BLaER1 (cell line): ENCODE measurements around the gene HSPB8.
A peak's percentile ranks its signal among the peaks of the same experiment; 100 is the strongest.
"Not testable (repeated sequence)": the region's sequence is repeated elsewhere in the genome, so short reads cannot be mapped to it uniquely, and the experiment has no call there.

Experiments
- H3K27ac ChIP-seq: shearing (Covaris generic); formaldehyde crosslinking; 2 replicates; pipeline ENCODE4 v1.8.1; 2022
- H3K27me3 ChIP-seq: shearing (Covaris generic); formaldehyde crosslinking; 2 replicates; pipeline ENCODE4 v1.8.1; 2022
- H3K36me3 ChIP-seq: shearing (Covaris generic); formaldehyde crosslinking; 2 replicates; pipeline ENCODE4 v1.8.1; 2022
- H3K4me1 ChIP-seq: shearing (Covaris generic); formaldehyde crosslinking; 2 replicates; pipeline ENCODE4 v1.8.1; 2022
- H3K4me2 ChIP-seq: shearing (Covaris generic); formaldehyde crosslinking; 2 replicates; pipeline ENCODE4 v1.8.1; 2022
- H3K4me3 ChIP-seq: shearing (Covaris generic); formaldehyde crosslinking; 2 replicates; pipeline ENCODE4 v1.8.1; 2022
- H3K9ac ChIP-seq: shearing (Covaris generic); formaldehyde crosslinking; 2 replicates; pipeline ENCODE4 v1.8.1; 2022
- H3K9me3 ChIP-seq: shearing (Covaris generic); formaldehyde crosslinking; 2 replicates; pipeline ENCODE4 v1.8.1; 2022
- H4K20me1 ChIP-seq: shearing (Covaris generic); formaldehyde crosslinking; 2 replicates; pipeline ENCODE4 v1.8.1; 2022
- Cebpa-rat ChIP-seq: shearing (Covaris generic); IDR thresholded peaks from 2 replicates; pipeline ENCODE4 v1.8.1; 2022

HSPB8 gene

DNA sequence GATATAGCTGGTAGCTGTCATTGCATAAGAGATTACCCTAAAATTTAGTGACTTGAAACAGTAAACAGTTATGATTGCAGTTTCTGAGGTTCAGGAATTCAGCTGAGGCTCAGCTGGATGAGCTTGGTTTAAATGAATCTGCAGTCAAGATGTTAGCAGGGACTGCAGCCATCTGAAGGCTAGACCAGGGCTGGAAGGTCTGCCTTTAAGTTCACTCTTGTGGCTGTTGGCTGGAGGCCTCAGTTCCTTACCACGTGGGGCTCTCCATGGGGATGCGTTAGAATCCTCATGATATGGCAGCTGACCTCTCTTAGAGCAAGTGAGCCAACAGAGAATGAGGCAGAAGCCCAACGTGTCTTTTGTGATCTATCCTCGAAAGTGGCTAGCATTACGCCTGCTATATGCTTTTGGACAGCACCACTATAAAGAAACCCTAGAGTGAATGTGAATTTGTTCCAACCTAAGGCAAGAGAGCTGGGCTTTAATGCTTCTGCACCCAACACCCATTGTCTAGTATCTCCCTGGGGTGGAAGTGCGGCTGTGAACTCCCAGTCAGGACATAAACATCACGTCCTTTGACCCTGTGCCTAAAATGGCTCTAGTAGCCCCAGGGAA, 26.0 kb downstream of the HSPB8 start:
- H3K4me3 ChIP-seq: no peak overlapping the region
- H3K4me2 ChIP-seq: no peak overlapping the region
- no peak for TF ChIP-seq Cebpa-rat
- no peaks in the 10 kb centered on the region for H4K20me1 ChIP-seq
- no peaks in the 10 kb centered on the region for H3K4me1 ChIP-seq
- H3K27ac ChIP-seq: no peak overlapping the region
- no peak overlapping the region for H3K9ac ChIP-seq
- no peaks in the 10 kb centered on the region for H3K27me3 ChIP-seq
- no peaks in the 10 kb centered on the region for H3K36me3 ChIP-seq
- H3K9me3 ChIP-seq: no peaks in the 10 kb centered on the region

- Histone ChIP-seq H3K9me3 (no peaks in the 10 kb centered on the region), H3K27ac (no peak overlapping the region), H3K36me3 (no peaks in the 10 kb centered on the region), H3K4me3 (no peak overlapping the region), H3K9ac (no peak overlapping the region), H4K20me1 (no peaks in the 10 kb centered on the region), H3K4me2 (no peak overlapping the region), H3K27me3 (no peaks in the 10 kb centered on the region), H3K4me1 (no peaks in the 10 kb centered on the region)
- TF ChIP-seq Cebpa-rat: no peak
These were observed 27.8 kb downstream of the HSPB8 start for GRCh38 chr12:119206348-119207062.

DNA sequence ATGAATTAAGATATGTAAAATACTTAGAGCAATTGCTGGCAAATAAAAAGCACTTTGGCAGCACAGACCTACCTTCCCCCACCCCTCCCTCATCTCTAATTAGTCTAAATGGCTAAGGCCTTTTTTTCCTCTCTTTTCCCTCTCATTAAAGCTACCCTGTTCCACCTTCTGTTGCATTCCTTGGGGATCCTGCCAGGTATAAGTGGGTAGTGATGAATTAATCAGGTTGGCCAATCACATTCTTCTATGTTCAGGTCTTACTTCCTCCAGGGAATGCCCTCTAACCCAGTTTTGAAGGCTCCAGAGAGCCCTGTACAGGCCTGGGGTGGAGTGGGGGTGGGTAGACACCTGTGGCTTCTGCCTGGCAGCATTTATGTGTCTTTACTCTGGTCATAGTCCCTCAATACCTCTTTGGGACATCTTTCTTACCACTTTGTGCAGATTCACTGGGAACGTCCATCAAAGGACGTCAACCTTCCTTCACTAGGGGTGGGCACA, 28.4 kb downstream of the HSPB8 start:
- Histone ChIP-seq H3K9ac (no peak overlapping the region), H3K4me3 (no peak overlapping the region), H4K20me1 (no peaks in the 10 kb centered on the region), H3K9me3 (no peaks in the 10 kb centered on the region), H3K4me2 (no peak overlapping the region), H3K4me1 (no peaks in the 10 kb centered on the region), H3K27me3 (no peaks in the 10 kb centered on the region), H3K27ac (no peak overlapping the region), H3K36me3 (no peaks in the 10 kb centered on the region)
- TF ChIP-seq Cebpa-rat: no peak

DNA sequence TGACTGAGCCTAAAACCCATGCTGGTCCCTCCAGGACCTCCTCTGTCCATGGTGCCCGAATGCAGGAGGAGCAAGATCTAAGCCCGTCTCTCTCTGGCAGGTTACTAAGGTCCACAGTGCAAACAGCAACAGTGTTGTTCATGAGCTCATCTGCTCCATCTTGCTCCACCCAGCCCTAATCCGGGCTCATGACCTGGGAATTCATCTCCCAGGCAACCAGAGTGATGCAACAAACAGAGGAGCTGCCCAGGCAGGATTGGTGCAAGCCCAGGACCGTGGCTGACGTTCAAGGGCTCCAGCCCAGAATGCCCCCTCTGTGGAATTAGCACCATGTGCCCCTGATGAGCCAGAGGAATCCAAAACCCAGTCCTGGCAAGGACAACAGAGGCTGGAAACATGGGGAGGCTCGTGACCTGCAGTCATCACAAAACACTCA, 29.9 kb downstream of the HSPB8 start:
- Histone ChIP-seq H3K4me3 (no peak overlapping the region), H3K27me3 (no peaks in the 10 kb centered on the region), H3K9ac (no peak overlapping the region), H3K4me1 (no peaks in the 10 kb centered on the region), H3K9me3 (no peaks in the 10 kb centered on the region), H3K36me3 (no peaks in the 10 kb centered on the region), H3K4me2 (no peak overlapping the region), H4K20me1 (no peaks in the 10 kb centered on the region), H3K27ac (no peak overlapping the region)
- TF ChIP-seq Cebpa-rat: no peak

DNA sequence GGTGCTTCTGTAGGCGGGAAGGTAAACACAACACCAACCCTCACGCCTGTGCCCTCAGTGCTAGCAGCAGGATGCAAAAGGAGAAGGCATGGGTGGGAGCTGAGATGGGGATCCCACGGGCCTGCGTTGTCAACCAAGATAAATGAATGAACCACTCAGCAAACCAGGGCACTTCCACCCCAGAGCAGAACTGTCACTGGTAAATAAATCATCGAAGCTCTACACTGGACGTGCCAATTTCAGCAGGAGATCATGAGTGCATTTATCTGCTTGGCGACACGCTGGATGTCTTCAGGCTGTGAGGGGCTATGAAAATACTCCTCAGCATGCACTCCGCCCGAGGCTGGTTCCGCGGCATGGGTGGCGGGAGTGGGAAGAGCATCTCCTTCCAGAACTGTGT, 33.2 kb downstream of the HSPB8 start:
- no peaks in the 10 kb centered on the region for H3K4me1 ChIP-seq

DNA sequence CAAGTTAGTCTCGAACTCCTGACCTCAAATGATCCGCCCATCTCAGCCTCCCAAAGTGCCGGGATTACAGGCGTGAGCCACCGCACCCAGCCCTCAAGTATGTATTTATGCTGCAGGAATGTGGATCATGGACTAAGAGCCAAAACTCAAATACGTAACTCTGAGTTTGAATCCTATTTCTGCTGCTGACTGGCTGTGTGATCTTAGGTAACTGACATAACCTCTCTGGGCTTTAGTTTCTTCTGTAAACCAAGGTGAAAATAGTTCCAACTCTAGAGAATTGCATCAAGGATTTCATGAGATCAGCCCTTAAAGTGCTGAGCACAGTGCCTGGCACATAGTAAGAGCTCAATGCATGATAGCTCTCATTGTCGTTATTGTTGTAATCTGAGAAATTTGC, 37.4 kb downstream of the HSPB8 start:
- no peak overlapping the region for H3K27ac ChIP-seq
- H4K20me1 ChIP-seq: no peaks in the 10 kb centered on the region
- H3K4me3 ChIP-seq: no peak overlapping the region
- no peaks in the 10 kb centered on the region for H3K27me3 ChIP-seq
- no peaks in the 10 kb centered on the region for H3K4me1 ChIP-seq
- TF ChIP-seq Cebpa-rat: no peak
- H3K36me3 ChIP-seq: no peaks in the 10 kb centered on the region
- H3K9ac ChIP-seq: no peak overlapping the region
- H3K9me3 ChIP-seq: no peaks in the 10 kb centered on the region
- H3K4me2 ChIP-seq: no peak overlapping the region

More for the DNA sequence above, 33.2 kb downstream of the HSPB8 start:
- Histone ChIP-seq H3K4me3 (no peak overlapping the region), H3K4me2 (no peak overlapping the region), H3K27ac (no peak overlapping the region), H3K9me3 (no peaks in the 10 kb centered on the region), H3K36me3 (no peaks in the 10 kb centered on the region), H4K20me1 (no peaks in the 10 kb centered on the region), H3K27me3 (no peaks in the 10 kb centered on the region), H3K9ac (no peak overlapping the region)
- TF ChIP-seq Cebpa-rat: no peak

- not testable (repeated sequence) for H3K4me3 ChIP-seq, H3K4me2 ChIP-seq, H4K20me1 ChIP-seq, H3K4me1 ChIP-seq, H3K27ac ChIP-seq, H3K36me3 ChIP-seq, H3K9ac ChIP-seq, H3K27me3 ChIP-seq, H3K9me3 ChIP-seq
These were observed 40.1 kb downstream of the HSPB8 start for GRCh38 chr12:119218875-119219274.

DNA sequence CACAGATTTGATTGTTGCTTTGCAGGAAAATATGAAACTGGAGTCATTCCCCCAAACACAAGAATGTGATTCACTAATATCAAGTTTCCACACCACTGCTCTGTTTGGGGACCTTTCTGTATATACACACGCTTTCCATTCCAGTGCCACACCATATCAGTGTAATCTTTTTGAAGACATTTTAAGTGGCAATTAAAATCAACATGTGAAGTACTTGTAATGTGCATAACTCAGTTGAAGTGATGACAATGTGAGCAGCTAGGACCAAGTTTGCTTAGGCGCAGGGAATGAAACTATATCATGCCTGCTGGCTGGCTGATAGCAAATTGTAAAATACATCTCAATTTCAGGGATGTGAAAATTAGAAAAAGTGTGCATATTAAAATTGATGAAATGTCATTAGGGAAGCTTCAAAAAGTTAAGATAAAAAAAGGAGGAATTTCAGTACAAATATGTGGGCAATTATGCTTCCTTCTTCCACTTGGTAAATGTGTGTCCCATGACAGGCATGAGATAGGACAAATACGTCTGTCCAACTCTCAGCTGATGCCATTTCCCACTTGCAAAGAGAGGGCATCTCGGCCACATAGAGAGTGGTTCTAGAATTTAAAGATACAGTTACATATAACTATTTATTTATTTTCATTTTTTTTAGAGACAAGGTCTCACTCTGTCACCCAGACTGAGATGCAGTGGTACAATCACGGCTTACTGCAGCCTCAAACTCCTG, 43.7 kb downstream of the HSPB8 start:
- Histone ChIP-seq H3K27me3 (no peaks in the 10 kb centered on the region), H3K36me3 (no peaks in the 10 kb centered on the region), H3K9ac (no peak overlapping the region), H3K4me3 (no peak overlapping the region), H4K20me1 (no peaks in the 10 kb centered on the region), H3K4me2 (no peak overlapping the region), H3K4me1 (peaks cover 14% of the 10 kb centered on the region), H3K9me3 (no peaks in the 10 kb centered on the region), H3K27ac (no peak overlapping the region)
- no peak for TF ChIP-seq Cebpa-rat

DNA sequence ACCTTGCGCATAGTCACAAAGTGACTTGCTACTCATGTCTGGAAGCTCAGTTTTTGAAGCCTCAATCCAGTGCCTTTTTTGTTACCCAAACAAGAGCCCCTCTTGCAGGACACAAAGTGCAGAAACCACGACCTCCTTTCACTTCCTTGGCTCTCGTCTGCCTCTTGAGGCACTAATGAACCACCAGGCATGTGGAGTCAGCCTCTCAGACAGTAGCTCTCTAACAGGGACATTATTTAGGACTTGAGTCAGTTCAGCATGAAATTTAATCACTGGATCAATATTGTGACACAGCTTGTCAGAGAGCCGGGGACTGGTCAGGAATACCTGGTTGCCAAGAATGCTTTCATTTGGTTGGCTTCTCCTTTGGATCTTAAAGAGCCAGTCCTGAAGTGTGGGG, 46.7 kb downstream of the HSPB8 start:
- peaks cover 14% of the 10 kb centered on the region for H3K4me1 ChIP-seq
- no peak overlapping the region for H3K9ac ChIP-seq
- no peak overlapping the region for H3K4me3 ChIP-seq
- 0 out of 2 replicates have a peak overlapping the region, but pooled peaks have one; percentile 0 for H3K4me2 ChIP-seq
- no peaks in the 10 kb centered on the region for H3K9me3 ChIP-seq
- no peaks in the 10 kb centered on the region for H4K20me1 ChIP-seq
- no peaks in the 10 kb centered on the region for H3K27me3 ChIP-seq
- no peak for TF ChIP-seq Cebpa-rat
- no peak overlapping the region for H3K27ac ChIP-seq
- no peaks in the 10 kb centered on the region for H3K36me3 ChIP-seq

DNA sequence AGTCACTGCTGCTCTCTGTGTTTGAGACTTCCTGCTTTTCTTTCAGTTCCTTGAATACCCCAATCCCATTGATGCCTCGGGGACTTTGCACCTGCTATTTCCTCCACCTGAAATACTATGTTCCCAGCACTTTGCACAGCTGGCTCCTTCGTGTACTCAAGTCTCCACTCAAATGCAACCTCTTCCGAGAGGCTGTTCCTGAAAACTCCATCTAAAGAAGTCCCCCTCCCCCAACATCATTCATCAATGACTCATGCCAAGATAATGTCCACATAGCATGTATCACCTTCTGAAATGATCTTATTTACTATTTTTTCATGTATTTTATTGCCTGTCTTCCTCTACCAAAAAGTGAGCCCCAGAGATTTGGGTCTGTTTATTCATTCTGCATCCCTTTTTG, 48.6 kb downstream of the HSPB8 start:
- Histone ChIP-seq H3K4me3 (no peak overlapping the region), H3K27ac (no peak overlapping the region), H3K4me1 (peaks cover 14% of the 10 kb centered on the region)

More for the DNA sequence above, 48.6 kb downstream of the HSPB8 start:
- H3K9ac ChIP-seq: no peak overlapping the region
- H4K20me1 ChIP-seq: no peaks in the 10 kb centered on the region
- TF ChIP-seq Cebpa-rat: no peak
- no peaks in the 10 kb centered on the region for H3K27me3 ChIP-seq
- no peaks in the 10 kb centered on the region for H3K9me3 ChIP-seq
- no peak overlapping the region for H3K4me2 ChIP-seq
- no peaks in the 10 kb centered on the region for H3K36me3 ChIP-seq
